DMS 273 treated with DMSO at 0.1 percent for 48 hours (cell line): ENCODE measurements around the gene FEZ2.

Source experiments
- DNase-seq: peaks from one replicate; lab custom pipeline; 2025; lab: John Stamatoyannopoulos, UW

FEZ2 gene

GRCh38 chr2:36587101-36587500 lies 10.9 kb downstream of the FEZ2 start:
- no peak for DNase-seq

GRCh38 chr2:36586672-36587071 lies 11.3 kb downstream of the FEZ2 start:
- DNase-seq, result no peak

DNA sequence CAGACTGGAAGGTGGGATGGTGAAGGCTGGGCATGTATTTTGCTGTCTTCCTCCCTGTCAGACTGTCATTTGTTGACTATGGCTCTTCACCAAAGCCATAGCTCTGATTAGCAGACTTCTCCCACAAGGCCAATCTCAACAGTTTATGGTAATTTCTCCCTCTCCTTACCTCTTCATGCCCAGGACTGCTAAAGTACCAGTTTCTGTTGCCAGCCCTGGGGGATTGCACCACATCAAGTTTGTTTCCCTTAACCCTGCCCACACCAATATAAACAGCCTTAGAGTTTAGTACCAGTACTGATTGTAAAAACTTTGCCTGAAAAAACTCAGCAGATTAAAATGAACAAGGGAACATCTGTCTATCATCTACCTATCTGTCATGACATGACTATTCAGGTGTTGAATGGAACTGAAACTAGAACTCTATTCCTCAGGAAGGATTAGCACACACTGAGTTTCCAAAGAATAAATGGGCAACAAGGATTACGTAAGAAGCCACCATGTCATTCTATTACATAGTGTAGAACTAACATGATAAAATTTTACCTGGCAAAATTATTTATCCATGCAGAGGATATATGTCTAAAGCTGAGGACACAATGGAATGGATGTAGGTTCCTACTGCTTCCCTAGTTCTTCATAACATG lies 13.7 kb downstream of the FEZ2 start:
- no peak for DNase-seq

DNA sequence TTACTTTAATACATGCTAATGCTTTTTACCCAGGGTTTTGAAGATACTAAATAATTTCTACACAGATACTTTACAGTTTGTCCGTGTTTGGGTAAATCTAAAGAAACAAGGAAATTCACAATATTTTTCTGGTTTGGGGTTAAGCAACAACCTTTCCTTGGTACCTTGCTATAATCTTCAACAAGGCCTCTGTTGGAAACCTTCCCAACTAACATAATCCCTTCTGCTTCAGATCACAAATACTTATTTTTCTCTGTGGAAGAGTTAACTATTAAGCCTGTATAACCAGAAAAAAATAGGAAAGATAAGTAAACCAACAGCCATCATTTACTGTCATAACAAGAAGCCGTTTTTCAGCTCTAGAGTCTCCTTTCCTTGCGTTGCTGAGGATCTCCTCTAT lies 15.0 kb downstream of the FEZ2 start:
- DNase-seq, result no peak

GRCh38 chr2:36582538-36582937 lies 15.4 kb downstream of the FEZ2 start:
- DNase-seq, result no peak

- DNase-seq, result no peak
These were observed 18.7 kb downstream of the FEZ2 start for GRCh38 chr2:36579297-36579664.

- DNase-seq, result no peak
These were observed 19.3 kb downstream of the FEZ2 start for GRCh38 chr2:36578343-36579296.

DNA sequence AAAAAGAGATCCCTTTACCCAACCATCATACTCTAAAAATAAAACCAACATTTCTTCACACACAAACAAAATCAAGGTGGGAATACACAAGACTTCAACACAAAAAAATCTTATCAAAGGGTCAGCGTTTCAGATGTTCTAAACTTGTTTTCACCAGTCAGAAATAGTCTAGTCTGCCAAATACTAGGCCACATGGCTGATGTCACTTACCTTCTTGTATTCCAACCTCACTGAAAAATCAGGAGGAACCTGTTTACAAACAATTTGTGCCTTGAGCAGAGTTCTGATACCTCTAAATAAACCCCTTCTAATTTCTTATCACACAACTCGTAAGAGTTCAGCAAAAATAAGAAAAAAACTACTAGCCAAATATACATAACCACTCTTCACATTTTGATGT lies 20.1 kb downstream of the FEZ2 start:
- DNase-seq, result no peak

DNA sequence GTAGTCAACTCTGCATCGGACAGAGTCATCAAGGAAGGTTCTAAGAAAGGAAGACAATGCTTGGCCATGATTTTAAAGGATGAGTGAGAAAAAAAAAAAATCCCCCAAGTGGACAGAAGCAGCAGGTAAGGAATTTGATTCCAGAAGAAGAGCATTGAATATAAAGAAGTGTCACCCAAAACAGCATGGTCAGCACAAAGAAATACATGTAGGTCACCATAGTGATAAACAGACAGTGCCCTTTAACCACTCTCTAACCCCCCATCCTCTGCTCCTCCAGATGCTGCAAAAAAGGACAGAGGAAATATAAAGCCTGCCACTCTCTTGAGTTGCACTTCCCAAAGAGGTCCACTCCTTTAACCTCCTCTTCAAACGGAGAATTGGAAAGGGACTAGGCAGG lies 23.4 kb downstream of the FEZ2 start:
- DNase-seq, result no peak

DNA sequence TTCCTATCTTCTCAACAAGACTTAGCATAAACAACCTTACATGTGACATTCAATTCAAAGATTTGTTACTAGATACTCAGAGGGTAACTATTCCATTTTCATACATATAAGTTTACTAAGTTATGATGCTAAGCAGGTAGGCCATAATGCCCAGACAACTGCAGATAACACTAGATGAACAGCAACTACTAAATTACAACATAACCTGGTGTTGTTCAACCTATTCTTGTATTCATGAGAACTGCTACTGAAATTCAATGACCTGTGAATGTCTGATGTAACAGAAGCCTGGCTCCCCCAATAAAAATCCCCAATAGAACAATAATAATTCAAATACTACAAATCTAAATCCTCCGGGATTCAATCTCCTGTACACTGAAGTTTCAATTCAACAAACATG lies 24.8 kb downstream of the FEZ2 start:
- DNase-seq, result no peak

- DNase-seq, result no peak
These were observed 25.3 kb downstream of the FEZ2 start for GRCh38 chr2:36572719-36573059.

GRCh38 chr2:36572054-36572718 lies 25.8 kb downstream of the FEZ2 start:
- DNase-seq, result no peak

- no peak for DNase-seq
These were observed 27.6 kb downstream of the FEZ2 start for GRCh38 chr2:36570416-36570815.

GRCh38 chr2:36569267-36569856 lies 28.6 kb downstream of the FEZ2 start:
- DNase-seq, result no peak

GRCh38 chr2:36568516-36569246 lies 29.3 kb downstream of the FEZ2 start:
- DNase-seq, result no peak

DNA sequence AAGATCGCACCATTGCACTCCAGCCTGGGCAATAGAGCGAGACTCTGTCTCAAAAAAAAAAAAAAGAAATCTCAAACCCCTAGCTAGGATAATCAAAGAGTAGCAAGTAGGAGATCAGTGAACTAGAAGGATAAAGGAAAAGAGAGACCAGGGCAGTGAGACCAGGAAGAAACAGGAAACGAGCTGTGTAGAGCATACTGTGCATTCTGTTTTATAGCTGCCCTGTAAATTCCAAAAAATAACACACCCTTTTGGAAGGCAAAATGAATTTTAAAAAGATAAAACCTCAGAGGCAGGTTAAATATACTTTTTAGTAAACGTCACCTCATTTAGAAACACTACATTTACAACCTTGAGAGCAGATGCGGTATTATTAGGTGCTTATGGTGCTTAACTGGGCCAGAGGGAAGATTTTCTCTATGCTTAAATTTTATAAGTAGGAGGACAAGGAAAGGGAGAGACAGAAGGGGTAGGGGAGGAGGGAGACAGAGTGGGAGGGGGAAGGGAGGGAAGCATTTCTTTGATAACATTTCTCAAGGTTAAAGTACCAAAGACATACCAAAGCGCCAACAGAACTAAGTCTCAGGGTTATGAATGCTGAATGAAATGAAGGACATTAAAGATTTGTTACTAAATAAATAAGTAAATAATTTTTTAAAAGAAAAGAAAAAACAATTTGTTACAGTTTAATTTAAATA lies 30.1 kb downstream of the FEZ2 start:
- DNase-seq, result no peak

DNA sequence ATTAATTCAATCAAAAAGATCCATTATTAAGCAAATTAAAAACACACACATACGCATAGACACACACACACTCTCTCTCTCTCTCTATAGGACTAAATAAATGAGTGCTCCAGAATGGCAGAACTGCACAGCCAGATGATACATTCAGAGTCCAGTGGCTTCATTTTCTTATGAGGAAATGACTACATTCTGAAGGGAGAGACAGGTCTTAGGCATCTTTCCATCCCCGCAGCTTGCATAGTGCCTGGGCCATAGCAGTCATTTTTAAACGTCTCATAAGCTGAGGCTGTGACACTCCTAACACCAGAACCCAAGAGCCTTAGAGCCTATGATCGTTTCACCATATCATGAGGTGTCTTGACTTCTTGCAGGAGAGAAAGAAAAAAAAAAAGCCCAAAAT lies 31.1 kb downstream of the FEZ2 start:
- no peak for DNase-seq

DNA sequence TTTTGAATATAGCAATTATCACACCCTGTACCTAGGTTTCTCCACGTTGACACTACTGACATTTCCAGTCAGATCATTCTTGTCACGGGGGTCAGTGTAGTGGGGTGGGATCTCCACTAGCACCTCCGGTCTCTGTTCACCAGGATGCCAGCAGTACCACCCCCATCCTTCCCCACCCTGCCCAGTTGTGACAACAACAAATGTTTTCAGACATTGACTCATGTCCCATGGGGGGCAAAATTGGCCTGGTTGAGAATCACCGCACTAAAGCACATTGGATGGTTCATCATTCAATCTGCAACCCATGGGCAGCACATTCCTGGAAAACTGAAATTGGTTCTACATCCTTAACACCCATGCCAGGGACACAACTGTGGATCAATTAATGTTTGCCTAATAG lies 32.3 kb downstream of the FEZ2 start:
- no peak for DNase-seq

DNA sequence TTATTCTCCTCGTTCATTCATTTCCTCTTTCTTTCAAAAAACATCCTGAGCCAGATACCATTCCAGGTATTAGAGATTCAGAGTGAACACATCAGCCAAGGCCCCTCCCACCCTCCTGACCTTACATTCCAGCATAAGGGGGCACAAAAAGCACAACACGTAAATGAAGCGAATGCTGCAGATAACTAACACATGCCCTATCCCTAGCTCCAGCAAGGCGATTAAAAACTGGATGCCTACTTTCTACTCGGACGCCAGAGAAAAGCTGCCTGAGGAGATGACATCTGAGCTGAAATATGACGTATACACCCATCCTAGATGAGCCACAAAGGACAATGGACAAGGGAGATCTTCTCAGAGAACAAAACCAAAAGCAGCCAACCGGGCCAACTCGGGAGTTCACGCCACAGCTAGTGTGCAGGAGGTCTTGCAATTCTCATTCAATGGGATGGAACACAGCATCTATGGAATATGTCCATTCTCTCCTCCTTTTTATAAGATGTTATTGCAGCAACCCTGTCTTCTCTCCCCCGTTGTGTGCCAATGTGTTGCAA lies 33.5 kb downstream of the FEZ2 start:
- DNase-seq, result no peak

GRCh38 chr2:36562973-36563532 lies 34.9 kb downstream of the FEZ2 start:
- no peak for DNase-seq

DNA sequence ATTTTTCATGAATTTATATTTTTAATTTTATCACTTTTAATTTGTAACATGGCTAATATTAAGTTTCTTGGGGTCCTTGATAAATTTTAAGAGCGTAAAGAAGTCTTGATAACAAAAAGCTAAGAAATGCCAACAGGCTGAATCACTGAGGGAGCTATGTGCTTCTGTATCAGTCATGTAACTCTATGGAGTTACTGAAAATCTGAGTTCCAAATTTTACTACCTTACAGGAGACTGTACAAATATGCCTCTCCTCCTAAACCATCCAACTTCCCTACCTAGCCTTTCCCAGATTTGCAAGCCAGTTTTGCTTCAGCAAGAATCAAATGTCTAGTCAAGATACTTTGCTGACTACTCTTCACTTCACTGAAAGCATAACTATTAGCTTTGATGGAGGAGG lies 35.7 kb downstream of the FEZ2 start:
- DNase-seq, result no peak
